Astrocyte (in vitro differentiated cells and primary cell): ENCODE measurements around the gene SNRNP70. TPM values are rescaled to one million over a fixed set of nuclear protein-coding genes. Genes with fewer than 3 reads are reported as not detected.

Experiments
- DNase-seq: peaks from one replicate; pipeline ENCODE4 v3.0.0-alpha.2; 2010; ENCODE audit warnings: low read depth
- FAIRE-seq: peaks from 2 replicates; lab custom pipeline; 2011; peaks lifted over from hg19 to GRCh38; lab: Jason Lieb, UNC
- H2AFZ ChIP-seq: 2 replicates; pipeline ENCODE4 v1.6.0; 2012; ENCODE audit warnings: low read depth, low read length, inconsistent platforms
- H3K27ac ChIP-seq: 2 replicates; pipeline ENCODE4 v1.5.1; 2011; ENCODE audit warnings: low read depth, low read length, inconsistent platforms
- H3K27me3 ChIP-seq: 2 replicates; pipeline ENCODE4 v1.6.0; 2011; ENCODE audit warnings: low read length, inconsistent platforms; ENCODE audit not compliant: insufficient read depth
- H3K36me3 ChIP-seq: 2 replicates; pipeline ENCODE4 v1.5.1; 2011; ENCODE audit warnings: low read length, inconsistent platforms; ENCODE audit not compliant: insufficient read depth
- H3K4me1 ChIP-seq: 2 replicates; pipeline ENCODE4 v1.5.1; 2011; ENCODE audit warnings: low read length, inconsistent platforms; ENCODE audit not compliant: insufficient read depth
- H3K4me2 ChIP-seq: 2 replicates; pipeline ENCODE4 v1.6.0; 2012; ENCODE audit warnings: low read length, inconsistent platforms
- H3K4me3 ChIP-seq: 2 replicates; pipeline ENCODE4 v1.5.1; 2011; ENCODE audit warnings: low read depth, mild to moderate bottlenecking, low read length, inconsistent platforms; ENCODE audit not compliant: insufficient read depth
- H3K79me2 ChIP-seq: 2 replicates; pipeline ENCODE4 v1.6.0; 2012; ENCODE audit warnings: mild to moderate bottlenecking, low read length, inconsistent platforms; ENCODE audit not compliant: insufficient read depth
- H3K9ac ChIP-seq: 2 replicates; pipeline ENCODE4 v1.6.0; 2012; ENCODE audit warnings: mild to moderate bottlenecking, low read length, inconsistent platforms
- H3K9me3 ChIP-seq: 2 replicates; pipeline ENCODE4 v1.5.1; 2012; ENCODE audit warnings: low read depth, mild to moderate bottlenecking, low read length, inconsistent platforms; ENCODE audit not compliant: insufficient read depth
- H4K20me1 ChIP-seq: 2 replicates; pipeline ENCODE4 v1.6.0; 2012; ENCODE audit warnings: low read length, inconsistent platforms; ENCODE audit not compliant: insufficient read depth
- H3K27ac Mint-ChIP-seq: one replicate; pipeline ENCODE4 v1.8.0; 2021; ENCODE audit warnings: mild to moderate bottlenecking, mixed read lengths; ENCODE audit not compliant: unreplicated experiment
- H3K27me3 Mint-ChIP-seq: one replicate; pipeline ENCODE4 v1.8.0; 2021; ENCODE audit warnings: low read depth, mixed read lengths; ENCODE audit not compliant: unreplicated experiment
- H3K36me3 Mint-ChIP-seq: one replicate; pipeline ENCODE4 v1.8.0; 2021; ENCODE audit warnings: low read depth, mixed read lengths; ENCODE audit not compliant: unreplicated experiment
- H3K4me1 Mint-ChIP-seq: one replicate; pipeline ENCODE4 v1.8.0; 2021; ENCODE audit warnings: low read depth, mixed read lengths; ENCODE audit not compliant: unreplicated experiment
- H3K4me3 Mint-ChIP-seq: one replicate; pipeline ENCODE4 v1.8.0; 2021; ENCODE audit warnings: mild to moderate bottlenecking, moderate library complexity, mixed read lengths; ENCODE audit not compliant: unreplicated experiment
- H3K9me3 Mint-ChIP-seq: one replicate; pipeline ENCODE4 v1.8.0; 2021; ENCODE audit warnings: mild to moderate bottlenecking, mixed read lengths; ENCODE audit not compliant: unreplicated experiment
- CTCF ChIP-seq: IDR thresholded peaks from 2 replicates; pipeline ENCODE4 v1.5.1; 2011; ENCODE audit warnings: low read depth, mild to moderate bottlenecking, inconsistent platforms, low read length, moderate library complexity; ENCODE audit not compliant: insufficient read depth
- EZH2 ChIP-seq: IDR thresholded peaks from 2 replicates; pipeline ENCODE4 v1.6.1; 2012; ENCODE audit warnings: mild to moderate bottlenecking, low read length, inconsistent platforms; ENCODE audit not compliant: insufficient read depth
- total RNA-seq: library from RNA; stranded (reverse); gene quantifications from 2 replicates; pipeline ENCODE4 v1.2.1, GENCODE V29; 2021

SNRNP70 gene
- total RNA-seq, 1 donor from 2014 or later: 177 TPM

- Histone ChIP-seq H3K79me2 (peaks cover 62% of the 10 kb centered on the region), H3K4me1 (no peaks in the 10 kb centered on the region), H4K20me1 (peaks cover 85% of the 10 kb centered on the region), H3K27me3 (no peaks in the 10 kb centered on the region), H3K4me3 (no peak overlapping the region), H3K4me2 (no peak overlapping the region), H3K9ac (peak overlapping the region; percentile 11), H3K27ac (no peak overlapping the region), H3K36me3 (peaks cover 35% of the 10 kb centered on the region), H3K9me3 (no peaks in the 10 kb centered on the region), H2AFZ (no peak overlapping the region)
- DNase-seq: no peak
- Mint-ChIP-seq H3K27ac (no peak overlapping the region), H3K36me3 (peaks cover 13% of the 10 kb centered on the region), H3K27me3 (no peaks in the 10 kb centered on the region), H3K4me1 (no peaks in the 10 kb centered on the region), H3K4me3 (no peak overlapping the region), H3K9me3 (no peaks in the 10 kb centered on the region)
- TF ChIP-seq EZH2 (no peak), CTCF (peak; percentile 98)
- FAIRE-seq: peak; percentile 9
These were observed 12.4 kb downstream of the SNRNP70 start for GRCh38 chr19:49097453-49098288.

- TF ChIP-seq EZH2: no peak
- TF ChIP-seq CTCF: no peak
- H3K79me2 ChIP-seq: peaks cover 62% of the 10 kb centered on the region
- no peaks in the 10 kb centered on the region for H3K4me1 ChIP-seq
- peaks cover 37% of the 10 kb centered on the region for H3K36me3 ChIP-seq
- DNase-seq (no peak), FAIRE-seq (no peak)
- H3K27me3 Mint-ChIP-seq: no peaks in the 10 kb centered on the region
- H3K27ac ChIP-seq: no peak overlapping the region
- H3K27ac Mint-ChIP-seq: no peak overlapping the region
- H3K4me1 Mint-ChIP-seq: no peaks in the 10 kb centered on the region
- H4K20me1 ChIP-seq: peaks cover 87% of the 10 kb centered on the region
- no peaks in the 10 kb centered on the region for H3K9me3 Mint-ChIP-seq
- no peak overlapping the region for H3K4me2 ChIP-seq
- peaks cover 13% of the 10 kb centered on the region for H3K36me3 Mint-ChIP-seq
- no peak overlapping the region for H2AFZ ChIP-seq
- no peak overlapping the region for H3K4me3 Mint-ChIP-seq
- H3K4me3 ChIP-seq: no peak overlapping the region
- H3K9ac ChIP-seq: no peak overlapping the region
- no peaks in the 10 kb centered on the region for H3K9me3 ChIP-seq
- H3K27me3 ChIP-seq: no peaks in the 10 kb centered on the region
These were observed 13.5 kb downstream of the SNRNP70 start for GRCh38 chr19:49098795-49099194.

- no peak overlapping the region for H3K4me3 ChIP-seq
- H4K20me1 ChIP-seq: peaks cover 87% of the 10 kb centered on the region
- peaks cover 35% of the 10 kb centered on the region for H3K36me3 ChIP-seq
- H3K9me3 ChIP-seq: no peaks in the 10 kb centered on the region
- H2AFZ ChIP-seq: no peak overlapping the region
- Mint-ChIP-seq H3K4me1 (no peaks in the 10 kb centered on the region), H3K9me3 (no peaks in the 10 kb centered on the region), H3K27ac (peak overlapping the region; percentile 26), H3K27me3 (no peaks in the 10 kb centered on the region), H3K36me3 (peaks cover 16% of the 10 kb centered on the region), H3K4me3 (no peak overlapping the region)
- DNase-seq (no peak), FAIRE-seq (no peak)
- no peaks in the 10 kb centered on the region for H3K4me1 ChIP-seq
- H3K9ac ChIP-seq: no peak overlapping the region
- H3K4me2 ChIP-seq: no peak overlapping the region
- no peak for TF ChIP-seq CTCF
- no peak for TF ChIP-seq EZH2
- peaks cover 43% of the 10 kb centered on the region for H3K79me2 ChIP-seq
- H3K27ac ChIP-seq: no peak overlapping the region
- no peaks in the 10 kb centered on the region for H3K27me3 ChIP-seq
These were observed 15.9 kb downstream of the SNRNP70 start for GRCh38 chr19:49101160-49101559.
